HEK293 (cell line): Measurements from ENCODE around the gene PPP2R2D.

Experiments
- CTCF ChIA-PET: fragments of 350-600 bp; formaldehyde crosslinking; extraction: SDS; loops from one replicate; lab custom pipeline; 2021; ENCODE audit warnings: antibody characterized with exemption; lab: Yijun Ruan, JAX
- POLR2A ChIA-PET: fragments of 300-600 bp; formaldehyde crosslinking; extraction: SDS; loops from one replicate; lab custom pipeline; 2020; ENCODE audit warnings: antibody characterized with exemption, inconsistent platforms; lab: Yijun Ruan, JAX
- H3K27ac ChIP-seq: fragments of 200-500 bp; sonication (Bioruptor generic); 2 replicates; pipeline ENCODE4 v1.5.1; 2014; ENCODE audit warnings: low read depth, low read length, control low read depth, inconsistent platforms; ENCODE audit errors: extremely low read depth
- H3K36me3 ChIP-seq, 2 experiments: fragments of 200-500 bp in 1 of 2; sonication (Bioruptor generic) in 1 of 2; 1 replicate in 1 of 2; 2 replicates in 1 of 2; pipeline ENCODE4 v1.5.1; 2014 to 2017; ENCODE audit warnings: inconsistent platforms in 2 of 2, low read length in 2 of 2; ENCODE audit not compliant: control insufficient read depth in 2 of 2, insufficient read depth in 1 of 2
- H3K4me1 ChIP-seq: fragments of 200-500 bp; sonication (Bioruptor generic); 2 replicates; pipeline ENCODE4 v1.5.1; 2014; ENCODE audit warnings: mild to moderate bottlenecking, low read length, inconsistent platforms; ENCODE audit not compliant: control insufficient read depth, insufficient read depth
- H3K4me3 ChIP-seq: 2 replicates; pipeline ENCODE4 v1.5.1; 2011; ENCODE audit warnings: low read depth, mild to moderate bottlenecking, control low read depth, low read length, moderate library complexity
- H3K9me3 ChIP-seq: fragments of 200-500 bp; sonication (Bioruptor generic); 2 replicates; pipeline ENCODE4 v1.5.1; 2014; ENCODE audit warnings: low read depth, low read length, inconsistent platforms; ENCODE audit not compliant: control insufficient read depth, insufficient read depth
- GLI2 ChIP-seq: fragments of 450-650 bp; formaldehyde crosslinking; IDR thresholded peaks from 2 replicates; pipeline ENCODE4; 2017; ENCODE audit warnings: missing biosample characterization, missing genetic modification characterization, low read depth, borderline replicate concordance
- HIC1 ChIP-seq: fragments of 450-650 bp; formaldehyde crosslinking; IDR thresholded peaks from 2 replicates; pipeline ENCODE4 v1.5.1; 2016; ENCODE audit warnings: missing biosample characterization, missing genetic modification characterization
- PBX3 ChIP-seq: sonication (generic); formaldehyde crosslinking; IDR thresholded peaks from 2 replicates; pipeline ENCODE4 v1.8.1; 2022; ENCODE audit warnings: mild to moderate bottlenecking, moderate library complexity, missing genetic modification reagents
- ZBTB10 ChIP-seq: fragments of 450-650 bp; formaldehyde crosslinking; IDR thresholded peaks from 2 replicates; pipeline ENCODE4 v1.5.1; 2016; ENCODE audit warnings: missing biosample characterization, missing genetic modification characterization
- ZBTB26 ChIP-seq: fragments of 450-650 bp; formaldehyde crosslinking; optimal IDR thresholded peaks from 2 replicates; pipeline ENCODE3; 2016; ENCODE audit warnings: missing biosample characterization, mild to moderate bottlenecking, missing genetic modification characterization
- ZBTB48 ChIP-seq: fragments of 450-650 bp; formaldehyde crosslinking; IDR thresholded peaks from 2 replicates; pipeline ENCODE4 v1.5.1; 2016; ENCODE audit warnings: missing biosample characterization, missing genetic modification characterization
- ZFP3 ChIP-seq: fragments of 450-650 bp; formaldehyde crosslinking; IDR thresholded peaks from 2 replicates; pipeline ENCODE4 v1.5.1; 2016; ENCODE audit warnings: low read depth, missing biosample characterization, missing genetic modification characterization
- ZNF121 ChIP-seq: fragments of 450-650 bp; formaldehyde crosslinking; IDR thresholded peaks from 2 replicates; pipeline ENCODE4 v1.5.1; 2016; ENCODE audit warnings: missing biosample characterization, missing genetic modification characterization
- ZNF132 ChIP-seq: fragments of 450-650 bp; formaldehyde crosslinking; IDR thresholded peaks from 2 replicates; pipeline ENCODE4 v1.5.1; 2017; ENCODE audit warnings: missing biosample characterization, missing genetic modification characterization, borderline replicate concordance
- ZNF175 ChIP-seq: fragments of 450-650 bp; formaldehyde crosslinking; IDR thresholded peaks from 2 replicates; pipeline ENCODE4 v1.5.1; 2016; ENCODE audit warnings: missing biosample characterization, missing genetic modification characterization
- ZNF184 ChIP-seq: fragments of 450-650 bp; IDR thresholded peaks from 2 replicates; pipeline ENCODE4 v1.5.1; 2018; ENCODE audit warnings: missing biosample characterization, mild to moderate bottlenecking, missing genetic modification characterization
- ZNF221 ChIP-seq: fragments of 450-650 bp; formaldehyde crosslinking; IDR thresholded peaks from 2 replicates; pipeline ENCODE4 v1.5.1; 2017; ENCODE audit warnings: missing biosample characterization, missing genetic modification characterization, borderline replicate concordance
- ZNF274 ChIP-seq, 2 experiments: fragments of 200-500 bp in 1 of 2; fragments of 450-650 bp in 1 of 2; sonication (Bioruptor generic) in 1 of 2; formaldehyde crosslinking in 1 of 2; IDR thresholded peaks; 2 replicates each; pipeline versions ENCODE4 v1.5.1 to v1.6.1; 2014 to 2016; ENCODE audit warnings: borderline replicate concordance in 1 of 2, inconsistent platforms in 1 of 2, low read length in 1 of 2, missing biosample characterization in 1 of 2, missing genetic modification characterization in 1 of 2
- ZNF335 ChIP-seq: fragments of 450-650 bp; formaldehyde crosslinking; conservative IDR thresholded peaks from 2 replicates; pipeline ENCODE4 v1.5.1; 2016; ENCODE audit warnings: missing biosample characterization, missing genetic modification characterization
- ZNF433 ChIP-seq: fragments of 450-650 bp; formaldehyde crosslinking; IDR thresholded peaks from 2 replicates; pipeline ENCODE4 v1.5.1; 2016; ENCODE audit warnings: missing biosample characterization, missing genetic modification characterization, low read depth
- ZNF48 ChIP-seq: fragments of 450-650 bp; formaldehyde crosslinking; IDR thresholded peaks from 2 replicates; pipeline ENCODE4 v1.5.1; 2016; ENCODE audit warnings: missing biosample characterization, missing genetic modification characterization
- ZNF555 ChIP-seq: fragments of 450-650 bp; formaldehyde crosslinking; conservative IDR thresholded peaks from 2 replicates; pipeline ENCODE4 v1.5.1; 2017; ENCODE audit warnings: missing biosample characterization, mild to moderate bottlenecking, missing genetic modification characterization, inconsistent platforms
- ZNF571 ChIP-seq: fragments of 450-650 bp; formaldehyde crosslinking; IDR thresholded peaks from 2 replicates; pipeline ENCODE4 v1.5.0; 2017; ENCODE audit warnings: missing biosample characterization, missing genetic modification characterization
- ZNF596 ChIP-seq: fragments of 450-650 bp; IDR thresholded peaks from 2 replicates; pipeline ENCODE4 v1.5.0; 2018; ENCODE audit warnings: missing biosample characterization, mild to moderate bottlenecking, missing genetic modification characterization, moderate library complexity
- ZNF629 ChIP-seq: fragments of 450-650 bp; formaldehyde crosslinking; IDR thresholded peaks from 2 replicates; pipeline ENCODE4 v1.5.1; 2017; ENCODE audit warnings: missing biosample characterization, missing genetic modification characterization
- ZNF658 ChIP-seq: fragments of 450-650 bp; formaldehyde crosslinking; IDR thresholded peaks from 2 replicates; pipeline ENCODE4; 2016; ENCODE audit warnings: missing biosample characterization, missing genetic modification characterization
- ZNF76 ChIP-seq: fragments of 450-650 bp; formaldehyde crosslinking; IDR thresholded peaks from 2 replicates; pipeline ENCODE4; 2016; ENCODE audit warnings: low read depth, missing biosample characterization, missing genetic modification characterization, borderline replicate concordance

Gene PPP2R2D

GRCh38 chr10:131980321-131980720 lies 79.5 kb downstream of the PPP2R2D start:
- no peaks in the 10 kb centered on the region for H3K4me1 ChIP-seq
- H3K36me3 ChIP-seq = peaks cover 0 to 5% of the 10 kb centered on the region in 2 experiments; a peak in 2 of 3 replicates
- no peaks in the 10 kb centered on the region for H3K9me3 ChIP-seq
- CTCF ChIA-PET = interaction anchor here (0.5 to 2.4 kb wide), 2 partner anchors 43 to 64 kb away, joined by 3 to 10 read pairs; no protein-coding TSS in a partner anchor
- H3K4me3 ChIP-seq = no peak overlapping the region
- no peak overlapping the region for H3K27ac ChIP-seq
- no peak for TF ChIP-seq ZNF629 (tag by site-specific recombination)
- peak; percentile 59; the same call in 1 of the 2 replicates for TF ChIP-seq ZNF121 (tag by site-specific recombination)
- TF ChIP-seq ZNF175 (tag by site-specific recombination) = no peak
- no peak for TF ChIP-seq ZNF596
- TF ChIP-seq ZNF184 (tag by site-specific recombination) = no peak
- TF ChIP-seq ZNF658 = no peak
- POLR2A ChIA-PET = no interaction called here

GRCh38 chr10:131980761-131981428 lies 80.1 kb downstream of the PPP2R2D start:
- Histone ChIP-seq H3K36me3 (peaks cover 0 to 5% of the 10 kb centered on the region in 2 experiments; a peak in 2 of 3 replicates), H3K27ac (peak overlapping the region; percentile 52; the same call in 1 of the 2 replicates), H3K4me1 (no peaks in the 10 kb centered on the region), H3K9me3 (no peaks in the 10 kb centered on the region), H3K4me3 (peak overlapping the region; percentile 58)
- ChIA-PET POLR2A (no interaction called here), CTCF (interaction anchor here (0.7 to 2.4 kb wide), 2 partner anchors 9 to 42 kb away, joined by 3 to 10 read pairs; no protein-coding TSS in a partner anchor)
- TF ChIP-seq ZNF76 (tag by site-specific recombination) = no peak
- no peak for TF ChIP-seq HIC1
- TF ChIP-seq ZNF335 (tag by site-specific recombination) = peak; percentile 93

GRCh38 chr10:131981429-131982184 lies 80.8 kb downstream of the PPP2R2D start, which contains the start of gene BNIP3:
TSS of gene BNIP3 (minus strand) at chr10:131981923. CDS start at chr10:131981806, 117 bp downstream.
- H3K36me3 ChIP-seq = peaks cover 0 to 5% of the 10 kb centered on the region in 2 experiments; a peak in 2 of 3 replicates
- peak within 1 kb of the TSS; percentile 60; the same call in 1 of the 2 replicates for H3K27ac ChIP-seq
- no peaks in the 10 kb centered on the region for H3K4me1 ChIP-seq
- H3K4me3 ChIP-seq = peak within 1 kb of the TSS; percentile 58
- ChIA-PET CTCF (interaction anchor here (0.7 to 2.4 kb wide), 2 partner anchors 9 to 41 kb away, joined by 3 to 10 read pairs; no protein-coding TSS in a partner anchor), POLR2A (no interaction called here)
- H3K9me3 ChIP-seq = no peaks in the 10 kb centered on the region
- no peak for TF ChIP-seq ZFP3
- no peak for TF ChIP-seq ZNF433
- no peak for TF ChIP-seq ZNF221 (tag by site-specific recombination)
- TF ChIP-seq GLI2 (tag by site-specific recombination) = no peak
- TF ChIP-seq ZNF274 (IDR thresholded peaks at IDR 0.05; ENCODE audit: low read length) = no peak
- no peak for TF ChIP-seq ZNF274 (tag by site-specific recombination; IDR thresholded peaks at IDR 0.05; ENCODE audit: borderline replicate concordance)
- TF ChIP-seq ZNF571 = no peak
- no peak for TF ChIP-seq ZBTB48 (tag by site-specific recombination)
- TF ChIP-seq PBX3 = peak; percentile 85
- no peak for TF ChIP-seq ZNF48
- TF ChIP-seq ZNF132 = no peak
- no peak for TF ChIP-seq ZBTB10 (tag by site-specific recombination)
- peak; percentile 79 for TF ChIP-seq ZBTB26 (tag by site-specific recombination)
- TF ChIP-seq ZNF555 (tag by site-specific recombination) = no peak
